HCT116 (cell line): ENCODE measurements around the gene HSPA12B. TPM values are rescaled to one million over a fixed set of nuclear protein-coding genes. Genes with fewer than 3 reads are reported as not detected.

Source experiments
- ATAC-seq: fragments of 200-7000 bp; cut with Tn5 transposase; 2 replicates; pipeline ENCODE4 v1.9.1; 2020; ENCODE audit warnings: mild to moderate bottlenecking, moderate library complexity
- BruUV-seq: library from RNA; stranded (reverse); fragments of 400-500 nt; replicated peaks from 2 replicates; lab custom pipeline; 2021; lab: Mats Ljungman, UMichigan
- CTCF ChIA-PET: fragments of 300-600 bp; sonication (Branson Sonifier 250); formaldehyde crosslinking; loops from one replicate; lab custom pipeline; 2021; ENCODE audit warnings: antibody characterized with exemption; lab: Charles Lee
- POLR2A ChIA-PET: fragments of 300-600, 350-600 bp; sonication (Branson Sonifier 250); formaldehyde crosslinking; loops from one replicate; lab custom pipeline; 2021; ENCODE audit warnings: antibody characterized with exemption; lab: Charles Lee
- RAD21 ChIA-PET, 2 experiments: fragments of 300-600 bp; sonication (Branson Sonifier 250); formaldehyde crosslinking; loops; one replicate each; lab custom pipeline; 2023; ENCODE audit warnings: low total read pairs in 2 of 2; ENCODE audit not compliant: uncharacterized antibody in 2 of 2, unreplicated experiment in 2 of 2, low non-redundant PET in 1 of 2; lab: Charles Lee
- DNase-seq: peaks from one replicate; pipeline ENCODE4 v3.0.0-alpha.2; 2010; ENCODE audit warnings: low read depth, low spot score
- H2AFZ ChIP-seq: fragments of 200-600 bp; shearing (Covaris generic), sonication (generic); 2 replicates; pipeline ENCODE4 v1.6.1; 2017; ENCODE audit warnings: low read depth, mixed run types, mixed read lengths, antibody characterized with exemption, low read length; ENCODE audit not compliant: poor library complexity, severe bottlenecking
- H3K27ac ChIP-seq: 2 replicates; pipeline ENCODE4 v1.5.1; 2012; ENCODE audit warnings: low read depth, low read length
- H3K27me3 ChIP-seq: fragments of 200-600 bp; sonication (generic); 2 replicates; pipeline ENCODE4 v1.6.1; 2016; ENCODE audit warnings: mixed run types, low read length, mixed read lengths; ENCODE audit not compliant: insufficient read depth
- H3K36me3 ChIP-seq, 2 experiments: fragments of 200-500 bp in 1 of 2; fragments of 200-600 bp in 1 of 2; sonication (Bioruptor generic) in 1 of 2; sonication (generic) in 1 of 2; 2 replicates each; pipeline versions ENCODE4 v1.5.1 to v1.6.1; 2014 to 2016; ENCODE audit warnings: low read length in 2 of 2, inconsistent platforms in 1 of 2, mixed read lengths in 1 of 2, mixed run types in 1 of 2; ENCODE audit not compliant: insufficient read depth in 2 of 2, control insufficient read depth in 1 of 2
- H3K4me1 ChIP-seq, 2 experiments: fragments of 200-600 bp in 1 of 2; sonication (generic) in 1 of 2; 2 replicates each; pipeline versions ENCODE4 v1.5.1 to v1.6.1; 2012 to 2017; ENCODE audit warnings: low read length in 2 of 2, inconsistent platforms in 1 of 2, mild to moderate bottlenecking in 1 of 2, mixed read lengths in 1 of 2, mixed run types in 1 of 2, moderate library complexity in 1 of 2; ENCODE audit not compliant: insufficient read depth in 2 of 2, control insufficient read depth in 1 of 2
- H3K4me2 ChIP-seq: fragments of 200-600 bp; sonication (generic); 2 replicates; pipeline ENCODE4 v1.6.1; 2017; ENCODE audit warnings: mixed run types, low read length, mixed read lengths
- H3K4me3 ChIP-seq, 2 experiments: fragments of 200-600 bp in 1 of 2; sonication (generic) in 1 of 2; replicated peaks in 1 of 2; 2 replicates each; pipeline ENCODE4 v1.5.1; 2011 to 2016; ENCODE audit warnings: low read length in 2 of 2, control low read depth in 1 of 2, low read depth in 1 of 2, mild to moderate bottlenecking in 1 of 2, mixed read lengths in 1 of 2, mixed run types in 1 of 2
- H3K79me2 ChIP-seq: fragments of 200-600 bp; sonication (generic); 2 replicates; pipeline ENCODE4 v1.6.1; 2017; ENCODE audit warnings: mild to moderate bottlenecking, mixed run types, low read length, moderate library complexity, mixed read lengths; ENCODE audit not compliant: insufficient read depth
- H3K9ac ChIP-seq: fragments of 200-600 bp; sonication (generic); 2 replicates; pipeline ENCODE4 v1.6.1; 2016; ENCODE audit warnings: low read length, mixed read lengths
- H3K9me2 ChIP-seq: fragments of 200-600 bp; sonication (generic), shearing (Covaris generic); 2 replicates; pipeline ENCODE4 v1.6.1; 2017; ENCODE audit warnings: mixed run types, mild to moderate bottlenecking, moderate library complexity; ENCODE audit not compliant: insufficient read depth
- H3K9me3 ChIP-seq, 2 experiments: fragments of 200-500 bp in 1 of 2; fragments of 200-600 bp in 1 of 2; sonication (Bioruptor generic) in 1 of 2; sonication (generic) in 1 of 2; 2 replicates each; pipeline ENCODE4 v1.6.1; 2014 to 2017; ENCODE audit warnings: low read length in 2 of 2, mixed read lengths in 2 of 2, inconsistent platforms in 1 of 2, low read depth in 1 of 2, mild to moderate bottlenecking in 1 of 2, mixed run types in 1 of 2, moderate library complexity in 1 of 2; ENCODE audit not compliant: control insufficient read depth in 1 of 2, insufficient read depth in 1 of 2
- H4K20me1 ChIP-seq: fragments of 200-600 bp; sonication (generic), shearing (Covaris generic); 2 replicates; pipeline ENCODE4 v1.6.1; 2017; ENCODE audit warnings: mixed run types, mild to moderate bottlenecking, moderate library complexity; ENCODE audit not compliant: insufficient read depth
- ATF3 ChIP-seq: IDR thresholded peaks from 2 replicates; pipeline ENCODE4 v1.6.1; 2012
- CBX3 ChIP-seq: IDR thresholded peaks from 2 replicates; pipeline ENCODE4 v1.6.1; 2012; ENCODE audit warnings: low read depth
- CEBPB ChIP-seq: IDR thresholded peaks from 2 replicates; pipeline ENCODE4 v1.6.1; 2012; ENCODE audit warnings: low read depth
- CTCF ChIP-seq, 3 experiments: fragments of 200-600 bp in 1 of 3; sonication (generic) in 1 of 3; IDR thresholded peaks in 2 of 3; conservative IDR thresholded peaks in 1 of 3; 2 replicates each; pipeline ENCODE4 v1.5.1; 2012 to 2017; ENCODE audit warnings: low read depth in 2 of 3, low read length in 2 of 3, antibody characterized with exemption in 1 of 3, borderline replicate concordance in 1 of 3, control low read depth in 1 of 3, mild to moderate bottlenecking in 1 of 3, mixed read lengths in 1 of 3, mixed run types in 1 of 3, moderate library complexity in 1 of 3; ENCODE audit not compliant: insufficient read depth in 1 of 3
- EGR1 ChIP-seq: IDR thresholded peaks from 2 replicates; pipeline ENCODE4 v1.6.1; 2012; ENCODE audit warnings: low read depth
- ELF1 ChIP-seq: IDR thresholded peaks from 2 replicates; pipeline ENCODE4 v1.6.1; 2012; ENCODE audit warnings: low read depth, borderline replicate concordance
- EZH2 ChIP-seq: fragments of 200-600 bp; sonication (generic); IDR thresholded peaks from 2 replicates; pipeline ENCODE4 v1.6.1; 2017; ENCODE audit warnings: antibody characterized with exemption, mixed run types
- EZH2phosphoT487 ChIP-seq: fragments of 200-600 bp; IDR thresholded peaks from 2 replicates; pipeline ENCODE4 v1.6.1; 2018; ENCODE audit warnings: antibody characterized with exemption, borderline replicate concordance
- JUND ChIP-seq: IDR thresholded peaks from 2 replicates; pipeline ENCODE4 v1.6.1; 2012
- MAX ChIP-seq: IDR thresholded peaks from 2 replicates; pipeline ENCODE4 v1.6.1; 2012
- POLR2AphosphoS5 ChIP-seq: IDR thresholded peaks from 2 replicates; pipeline ENCODE4 v1.6.1; 2011; ENCODE audit warnings: mild to moderate bottlenecking, low read depth, low read length, moderate library complexity
- RAD21 ChIP-seq: IDR thresholded peaks from 2 replicates; pipeline ENCODE4 v1.6.1; 2012; ENCODE audit warnings: low read depth, mild to moderate bottlenecking
- REST ChIP-seq: IDR thresholded peaks from 2 replicates; pipeline ENCODE4 v1.6.1; 2012; ENCODE audit warnings: low read depth
- SIN3A ChIP-seq: IDR thresholded peaks from 2 replicates; pipeline ENCODE4 v1.6.1; 2012; ENCODE audit warnings: low read depth
- SP1 ChIP-seq: IDR thresholded peaks from 2 replicates; pipeline ENCODE4 v1.6.1; 2012; ENCODE audit warnings: low read depth
- TCF7L2 ChIP-seq: IDR thresholded peaks from 2 replicates; pipeline ENCODE4 v1.7.0; 2011; ENCODE audit warnings: borderline replicate concordance, inconsistent platforms; ENCODE audit not compliant: insufficient read depth, insufficient read length; ENCODE audit errors: extremely low read depth
- ZBTB33 ChIP-seq: IDR thresholded peaks from 2 replicates; pipeline ENCODE4 v1.6.1; 2011; ENCODE audit warnings: mild to moderate bottlenecking, low read length, moderate library complexity; ENCODE audit not compliant: insufficient replicate concordance; ENCODE audit errors: extremely low read depth
- intact Hi-C: fragments of 100-400 bp; cut with micrococcal nuclease; formaldehyde crosslinking; loops from 2 replicates; pipeline ENCODE4 v1.10.0; 2022
- total RNA-seq: library from RNA; stranded (reverse); gene quantifications from one replicate; pipeline ENCODE4 v1.2.1, GENCODE V29; 2021; ENCODE audit not compliant: unreplicated experiment

Gene HSPA12B
- total RNA-seq, 1 experiment from 2014 or later: not detected

- no peak for DNase-seq
- POLR2A ChIA-PET: no interaction called here
- no peaks in the 10 kb centered on the region for H3K36me3 ChIP-seq
- H3K9ac ChIP-seq: no peak overlapping the region
- RAD21 ChIA-PET: no interaction called here
- CTCF ChIA-PET: interaction anchor here (0.8 kb wide), 1 partner anchor 41 kb away, joined by 3 read pairs; no protein-coding TSS in a partner anchor
- no peaks in the 10 kb centered on the region for H4K20me1 ChIP-seq
- no peak overlapping the region for H3K27ac ChIP-seq
- intact Hi-C loops: no loop called here
- no peak overlapping the region for H3K4me3 ChIP-seq
- H3K4me2 ChIP-seq: no peak overlapping the region
- H3K79me2 ChIP-seq: no peaks in the 10 kb centered on the region
- peaks cover 0 to 4% of the 10 kb centered on the region in 2 experiments; a peak in 1 of 4 replicates for H3K9me3 ChIP-seq
- TF ChIP-seq ZBTB33 (no peak), EZH2 (no peak), TCF7L2 (no peak), SP1 (no peak), ATF3 (no peak), RAD21 (no peak), MAX (no peak), EZH2phosphoT487 (no peak), CBX3 (no peak), REST (no peak), JUND (no peak), POLR2AphosphoS5 (no peak), EGR1 (no peak), CTCF (IDR thresholded peaks at IDR 0.05 in 2 of 3, conservative IDR thresholded peaks at IDR 0.05 in 1 of 3; ENCODE audit: borderline replicate concordance in 1 of 3, insufficient read depth in 1 of 3, low read depth in 2 of 3, low read length in 2 of 3) (no peak), CEBPB (no peak), SIN3A (no peak), ELF1 (no peak)
- BruUV-seq: no TSS peak
- no peaks in the 10 kb centered on the region for H3K9me2 ChIP-seq
- H3K4me1 ChIP-seq: peaks cover 0 to 7% of the 10 kb centered on the region in 2 experiments; a peak in 3 of 4 replicates
- H2AFZ ChIP-seq: no peak overlapping the region
- H3K27me3 ChIP-seq: no peaks in the 10 kb centered on the region
- ATAC-seq: no peak
Observed at GRCh38 chr20:3777381-3777715, 44.9 kb downstream of the HSPA12B start.
